Activated T-helper 1 cell treated with Interleukin-2 at 50 U/mL for 16 hours (primary cell): ENCODE results near the gene ECHDC1.
"Not testable (repeated sequence)": the region's sequence is repeated elsewhere in the genome, so short reads cannot be mapped to it uniquely, and the experiment has no call there.

ENCODE experiments used
- DNase-seq: peaks from one replicate; pipeline ENCODE4 v3.0.0-alpha.2; 2020; ENCODE audit warnings: low read depth

The ECHDC1 gene

GRCh38 chr6:127342296-127342945 is 988 bp downstream of the ECHDC1 start:
- no peak for DNase-seq

GRCh38 chr6:127341471-127342202 is 1.8 kb downstream of the ECHDC1 start:
- no peak for DNase-seq

GRCh38 chr6:127340171-127340570 is 3.2 kb downstream of the ECHDC1 start:
- no peak for DNase-seq

- DNase-seq = no peak
Observed at GRCh38 chr6:127338936-127339335, 4.5 kb downstream of the ECHDC1 start.

- no peak for DNase-seq
Observed at GRCh38 chr6:127332383-127332961, 10.9 kb downstream of the ECHDC1 start.

GRCh38 chr6:127331256-127331655 is 12.2 kb downstream of the ECHDC1 start:
- not testable (repeated sequence) for DNase-seq

- DNase-seq = no peak
Observed at GRCh38 chr6:127328043-127328609, 15.3 kb downstream of the ECHDC1 start.

GRCh38 chr6:127319686-127320085 is 23.7 kb downstream of the ECHDC1 start:
- no peak for DNase-seq

GRCh38 chr6:127317388-127318128 is 25.9 kb downstream of the ECHDC1 start:
- DNase-seq = no peak

GRCh38 chr6:127305741-127306140 is 37.7 kb downstream of the ECHDC1 start:
- DNase-seq = no peak

GRCh38 chr6:127303917-127304316 is 39.5 kb downstream of the ECHDC1 start:
- no peak for DNase-seq

GRCh38 chr6:127302728-127303660 is 40.4 kb downstream of the ECHDC1 start:
- DNase-seq = no peak

GRCh38 chr6:127301199-127301700 is 42.2 kb downstream of the ECHDC1 start:
- no peak for DNase-seq

- no peak for DNase-seq
Observed at GRCh38 chr6:127300411-127300810, 43.0 kb downstream of the ECHDC1 start.

- DNase-seq = no peak
Observed at GRCh38 chr6:127299522-127300240, 43.7 kb downstream of the ECHDC1 start.

- no peak for DNase-seq
Observed at GRCh38 chr6:127298475-127298874, 44.9 kb downstream of the ECHDC1 start.

GRCh38 chr6:127297502-127298070 is 45.8 kb downstream of the ECHDC1 start:
- DNase-seq = no peak

GRCh38 chr6:127291495-127291894 is 51.9 kb downstream of the ECHDC1 start:
- no peak for DNase-seq

- no peak for DNase-seq
Observed at GRCh38 chr6:127290391-127291265, 52.8 kb downstream of the ECHDC1 start.
